GM12878 (cell line): Measurements from ENCODE around the gene ITPR3. TPM values are rescaled to one million over a fixed set of nuclear protein-coding genes. Genes with fewer than 3 reads are reported as not detected.

Source experiments
- ATAC-seq: fragments of 200-7000 bp; cut with Tn5 transposase; 3 replicates; pipeline ENCODE4 v1.9.1; 2020; ENCODE audit warnings: mild to moderate bottlenecking, moderate library complexity
- BruUV-seq: library from RNA; stranded (reverse); fragments of 400-500 nt; replicated peaks from 2 replicates; lab custom pipeline; 2021; lab: Mats Ljungman, UMichigan
- CTCF ChIA-PET: fragments of 300-600 bp; sonication (Branson Sonifier 250); formaldehyde crosslinking; extraction: SDS; loops from one replicate; lab custom pipeline; 2021; ENCODE audit warnings: inconsistent platforms; lab: Yijun Ruan, JAX
- POLR2A ChIA-PET: fragments of 350-600 bp; formaldehyde crosslinking; extraction: SDS; loops from one replicate; lab custom pipeline; 2021; ENCODE audit warnings: inconsistent platforms; lab: Charles Lee
- RAD21 ChIA-PET: fragments of 300-600 bp; sonication (Branson Sonifier 250); formaldehyde crosslinking; loops from one replicate; lab custom pipeline; 2023; ENCODE audit warnings: antibody characterized with exemption; ENCODE audit not compliant: unreplicated experiment; lab: Charles Lee
- SMC1A ChIA-PET: fragments of 300-600 bp; sonication (Branson Sonifier 250); formaldehyde crosslinking; loops from one replicate; lab custom pipeline; 2023; ENCODE audit not compliant: unreplicated experiment, uncharacterized antibody; lab: Charles Lee
- DNase-seq: peaks from one replicate; pipeline ENCODE4 v3.0.0-alpha.2; 2011; ENCODE audit warnings: low read depth, low spot score
- FAIRE-seq: peaks from 3 replicates; lab custom pipeline; 2011; peaks lifted over from hg19 to GRCh38; lab: Jason Lieb, UNC
- H2AFZ ChIP-seq: 2 replicates; pipeline ENCODE4 v1.6.0; 2011; ENCODE audit warnings: low read depth, low read length, control low read depth; ENCODE audit not compliant: control insufficient read depth
- H3K27ac ChIP-seq: 2 replicates; pipeline ENCODE4 v1.5.1; 2011; ENCODE audit warnings: control low read depth; ENCODE audit not compliant: control insufficient read depth, insufficient read depth
- H3K27me3 ChIP-seq, 2 experiments: replicated peaks in 1 of 2; 2 replicates each; pipeline versions ENCODE4 v1.6.0 to v1.6.1; 2011; ENCODE audit warnings: low read length in 1 of 2; ENCODE audit not compliant: control insufficient read depth in 2 of 2, insufficient read depth in 2 of 2
- H3K36me3 ChIP-seq, 2 experiments: 2 replicates each; pipeline ENCODE4 v1.5.1; 2011; ENCODE audit warnings: low read length in 1 of 2; ENCODE audit not compliant: control insufficient read depth in 2 of 2, insufficient read depth in 2 of 2
- H3K4me1 ChIP-seq: 2 replicates; pipeline ENCODE4 v1.6.1; 2011; ENCODE audit warnings: mild to moderate bottlenecking, low read length, moderate library complexity, mixed read lengths; ENCODE audit not compliant: control insufficient read depth, insufficient read depth
- H3K4me2 ChIP-seq: 2 replicates; pipeline ENCODE4 v1.6.0; 2011; ENCODE audit warnings: control low read depth; ENCODE audit not compliant: control insufficient read depth, insufficient read depth
- H3K4me3 ChIP-seq: fragments of 200-600 bp; sonication (generic); 2 replicates; pipeline ENCODE4 v1.5.1; 2016
- H3K79me2 ChIP-seq: 2 replicates; pipeline ENCODE4 v1.6.0; 2011; ENCODE audit warnings: low read length; ENCODE audit not compliant: control insufficient read depth, insufficient read depth
- H3K9ac ChIP-seq: 2 replicates; pipeline ENCODE4 v1.8.0; 2011; ENCODE audit warnings: low read length, control low read depth, mixed read lengths; ENCODE audit not compliant: control insufficient read depth, insufficient read depth
- H3K9me3 ChIP-seq: replicated peaks from 3 replicates; pipeline ENCODE4 v1.5.1; 2011; ENCODE audit warnings: mild to moderate bottlenecking, low read length; ENCODE audit not compliant: control insufficient read depth, insufficient read depth
- H4K20me1 ChIP-seq: 2 replicates; pipeline ENCODE4 v1.6.0; 2011; ENCODE audit not compliant: control insufficient read depth, insufficient read depth
- CBX3 ChIP-seq: fragments of 200-600 bp; sonication (generic); IDR thresholded peaks from 2 replicates; pipeline ENCODE4 v1.6.1; 2016; ENCODE audit warnings: low read depth, borderline replicate concordance
- CHD1 ChIP-seq: IDR thresholded peaks from 2 replicates; pipeline ENCODE4 v1.6.1; 2012; ENCODE audit warnings: low read depth, low read length, improper control_type of control experiment
- FOS ChIP-seq: IDR thresholded peaks from 3 replicates; pipeline ENCODE4 v1.6.1; 2011; ENCODE audit warnings: borderline replicate concordance; ENCODE audit not compliant: insufficient read length; ENCODE audit errors: extremely low read depth
- HDGF ChIP-seq: fragments of 450-650 bp; IDR thresholded peaks from 2 replicates; pipeline ENCODE4 v1.6.1; 2016; ENCODE audit warnings: antibody characterized with exemption
- JUNB ChIP-seq: IDR thresholded peaks from 2 replicates; pipeline ENCODE4 v1.6.1; 2016; ENCODE audit warnings: antibody characterized with exemption, mild to moderate bottlenecking
- NFXL1 ChIP-seq: fragments of 450-650 bp; IDR thresholded peaks from 2 replicates; pipeline ENCODE4 v1.6.1; 2017; ENCODE audit warnings: antibody characterized with exemption, mild to moderate bottlenecking, borderline replicate concordance
- RCOR1 ChIP-seq: conservative IDR thresholded peaks from 2 replicates; pipeline ENCODE4 v1.6.1; 2012; ENCODE audit warnings: low read depth, low read length, improper control_type of control experiment
- TAF1 ChIP-seq: IDR thresholded peaks from 2 replicates; pipeline ENCODE4 v1.6.1; 2011; ENCODE audit warnings: mild to moderate bottlenecking, low read depth, low read length, borderline replicate concordance
- YBX1 ChIP-seq: fragments of 450-650 bp; IDR thresholded peaks from 2 replicates; pipeline ENCODE4 v1.6.1; 2016; ENCODE audit warnings: antibody characterized with exemption
- ZNF274 ChIP-seq: IDR thresholded peaks from one replicate; pipeline ENCODE4 v1.8.0; 2011; ENCODE audit not compliant: insufficient read length, insufficient read depth
- WGBS: methylation state at CpG from one replicate; pipeline ENCODE4 v1.1.6; 2016; ENCODE audit warnings: low lambda C conversion rate; ENCODE audit not compliant: insufficient replicate concordance, insufficient coverage; ENCODE audit errors: missing lambda C conversion rate; 5-methylcytosine and 5-hydroxymethylcytosine counted together
- in situ Hi-C: fragments of 300-500 bp; cut with MboI; formaldehyde crosslinking; loops from 9 replicates; pipeline ENCODE4 v1.14.3; 2018; ENCODE audit warnings: mixed read lengths
- intact Hi-C: fragments of 100-400 bp; cut with micrococcal nuclease; formaldehyde crosslinking; loops from one replicate; pipeline ENCODE4 v1.14.2; 2022; ENCODE audit not compliant: unreplicated experiment
- polyA plus RNA-seq, 11 experiments: library from polyadenylated mRNA; depleted of rRNA in 4 of 11; unstranded in 6 of 11; stranded (reverse) in 5 of 11; fragments of >200 nt; fragmentation: Nextera tagmentation in 4 of 11; fragmentation: Illumina TruSeq in 1 of 11; extraction: Ambion mirVana in 4 of 11; extraction: Trizol in 1 of 11; gene quantifications; 1 replicate in 1 of 11; 2 replicates in 10 of 11; pipeline versions ENCODE4 v1.2.1 to v1.2.3, GENCODE V29; 2011 to 2016; ENCODE audit warnings: inconsistent platforms in 2 of 11, missing spikeins in 2 of 11, low read depth in 1 of 11
- total RNA-seq, 4 experiments: library from RNA; depleted of rRNA in 3 of 4; stranded (reverse); fragments of >200 nt in 3 of 4; fragmentation: Illumina TruSeq in 1 of 4; extraction: Trizol in 1 of 4; gene quantifications; 2 replicates each; pipeline versions ENCODE4 v1.2.1 to v1.2.3, GENCODE V29; 2013 to 2021

ITPR3 gene
- total and polyA plus RNA-seq, 10 of the 15 experiments (the other 5 are each of a cell fraction or from before 2014, with no cell fraction given): 0.32 to 34.0 (median 11.9) TPM

DNA sequence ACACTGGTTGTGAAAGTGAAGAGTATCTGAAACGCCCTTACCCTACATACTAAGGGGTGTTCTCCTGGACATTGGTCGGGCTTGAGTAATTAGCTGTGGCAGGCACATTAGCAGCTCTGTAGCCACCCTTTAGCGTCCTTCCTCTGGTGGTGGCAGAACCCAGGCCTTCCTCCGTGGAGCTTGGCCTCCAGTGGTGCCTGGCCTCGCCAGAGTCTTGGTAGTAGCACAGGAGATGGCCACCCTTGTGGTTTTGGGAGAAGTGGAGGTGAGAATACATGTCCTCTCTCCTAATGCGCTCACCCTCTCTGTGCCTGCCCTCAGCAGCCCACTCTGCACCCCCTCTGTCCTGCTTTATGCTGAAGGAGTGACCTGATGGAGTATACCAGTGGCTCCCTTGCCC is 107.9 kb downstream of the ITPR3 start (continued):
- TF ChIP-seq RCOR1: no peak
- TF ChIP-seq TAF1: no peak
- TF ChIP-seq CHD1: no peak
- no peak for TF ChIP-seq FOS
- TF ChIP-seq CBX3: no peak
- TF ChIP-seq YBX1: no peak
- no peak for TF ChIP-seq HDGF
- TF ChIP-seq, all 136 proteins: peak for 0

DNA sequence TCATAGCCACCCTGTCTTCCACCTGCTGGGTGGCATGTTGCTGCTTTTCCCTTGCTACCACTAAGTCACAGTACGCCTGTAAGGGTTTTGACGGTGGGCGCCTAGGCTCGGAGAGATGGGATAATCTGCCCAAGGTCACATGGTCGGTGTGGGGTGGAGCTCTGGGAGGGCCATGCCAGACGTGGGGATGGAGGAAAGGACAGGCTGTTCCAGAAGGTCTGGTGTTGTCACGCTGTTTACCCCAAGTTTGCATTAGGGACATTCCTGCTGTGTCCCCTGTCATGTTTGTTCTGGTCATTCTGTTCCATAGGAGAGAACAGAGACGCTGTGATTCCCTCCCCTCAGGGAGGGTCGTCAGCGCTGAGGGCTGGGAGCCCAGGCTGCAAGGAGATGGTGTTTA is 109.5 kb downstream of the ITPR3 start:
- CTCF ChIA-PET: no interaction called here

More for the DNA sequence above, 109.5 kb downstream of the ITPR3 start:
- ChIA-PET SMC1A (no interaction called here), POLR2A (no interaction called here), RAD21 (no interaction called here)
- Histone ChIP-seq H3K4me3 (no peak overlapping the region), H4K20me1 (no peaks in the 10 kb centered on the region; the same call in 1 of the 2 replicates), H3K4me2 (no peak overlapping the region), H3K9me3 (no peaks in the 10 kb centered on the region), H3K27ac (no peak overlapping the region), H2AFZ (no peak overlapping the region), H3K36me3 (no peaks in the 10 kb centered on the region), H3K27me3 (peaks cover 0 to 7% of the 10 kb centered on the region in 2 experiments; a peak in 1 of 4 replicates), H3K9ac (no peak overlapping the region), H3K79me2 (no peaks in the 10 kb centered on the region), H3K4me1 (no peaks in the 10 kb centered on the region)
- FAIRE-seq (no peak), DNase-seq (no peak), ATAC-seq (no peak)
- BruUV-seq: no TSS peak
- 54% methylated on average over 10 of the region's 10 CpGs for WGBS
- in situ Hi-C loops: no loop called here
- intact Hi-C loops: no loop called here
- TF ChIP-seq ZNF274 (no peak), NFXL1 (no peak), JUNB (no peak)
